Measurements from ENCODE around the gene SLC6A2.
"Not testable (repeated sequence)": the region's sequence is repeated elsewhere in the genome, so short reads cannot be mapped to it uniquely, and the experiment has no call there.

Gene SLC6A2

GRCh38 chr16:55725055-55725777 is 69.4 kb downstream of the SLC6A2 start:
- DNase-seq, result no peak

GRCh38 chr16:55728797-55729196 is 73.0 kb downstream of the SLC6A2 start:
- no peak for DNase-seq

- no peak for DNase-seq
Observed at GRCh38 chr16:55730115-55730514, 74.3 kb downstream of the SLC6A2 start.

GRCh38 chr16:55732496-55732895 is 76.7 kb downstream of the SLC6A2 start:
- no peak for DNase-seq

GRCh38 chr16:55734665-55735064 is 78.9 kb downstream of the SLC6A2 start:
- DNase-seq, result no peak

GRCh38 chr16:55735120-55735781 is 79.5 kb downstream of the SLC6A2 start:
- DNase-seq, result no peak

- no peak for DNase-seq
Observed at GRCh38 chr16:55736671-55737070, 80.9 kb downstream of the SLC6A2 start.

GRCh38 chr16:55737318-55737717 is 81.5 kb downstream of the SLC6A2 start:
- DNase-seq, result no peak

GRCh38 chr16:55737966-55738365 is 82.2 kb downstream of the SLC6A2 start:
- DNase-seq, result no peak

GRCh38 chr16:55746081-55746480 is 90.3 kb downstream of the SLC6A2 start:
- no peak for DNase-seq

GRCh38 chr16:55747785-55748184 is 92.0 kb downstream of the SLC6A2 start:
- DNase-seq, result no peak

- not testable (repeated sequence) for DNase-seq
Observed at GRCh38 chr16:55752465-55753144, 96.8 kb downstream of the SLC6A2 start.

GRCh38 chr16:55753145-55753631 is 97.4 kb downstream of the SLC6A2 start:
- DNase-seq, result not testable (repeated sequence)
